SK-N-SH (cell line): ENCODE measurements around the gene LTK. TPM values are rescaled to one million over a fixed set of nuclear protein-coding genes. Genes with fewer than 3 reads are reported as not detected.

Experiments used
- CTCF ChIA-PET: fragments of 300-600, 350-600 bp; formaldehyde crosslinking; extraction: SDS; loops from one replicate; lab custom pipeline; 2021; lab: Yijun Ruan, JAX
- POLR2A ChIA-PET: fragments of 350-600 bp; sonication (Branson Sonifier 250); formaldehyde crosslinking; extraction: SDS; loops from one replicate; lab custom pipeline; 2020; ENCODE audit warnings: antibody characterized with exemption, inconsistent platforms; lab: Yijun Ruan, JAX
- DNase-seq: peaks from one replicate; pipeline ENCODE4 v3.0.0; 2012
- H2AFZ ChIP-seq: fragments of 200-600 bp; sonication (generic); 2 replicates; pipeline ENCODE4 v1.8.1; 2016; ENCODE audit warnings: antibody characterized with exemption, mild to moderate bottlenecking, low read depth
- H3F3A ChIP-seq: fragments of 200-600 bp; sonication (generic); replicated peaks from 2 replicates; pipeline ENCODE3; 2016; ENCODE audit warnings: antibody characterized with exemption, mild to moderate bottlenecking; ENCODE audit not compliant: insufficient read depth
- H3K27ac ChIP-seq, 2 experiments: fragments of 200-500 bp in 1 of 2; fragments of 200-600 bp in 1 of 2; sonication (Bioruptor generic) in 1 of 2; sonication (generic), shearing (Covaris generic) in 1 of 2; 2 replicates each; pipeline versions ENCODE4 v1.5.1 to v1.6.1; 2014 to 2016; ENCODE audit warnings: low read depth in 2 of 2, inconsistent platforms in 1 of 2, low read length in 1 of 2, mild to moderate bottlenecking in 1 of 2, mixed read lengths in 1 of 2
- H3K27me3 ChIP-seq: fragments of 200-600 bp; sonication (generic), shearing (Covaris generic); 2 replicates; pipeline ENCODE4 v1.6.1; 2016; ENCODE audit warnings: mixed run types; ENCODE audit not compliant: insufficient read depth
- H3K36me3 ChIP-seq, 2 experiments: fragments of 200-500 bp in 1 of 2; fragments of 200-600 bp in 1 of 2; sonication (Bioruptor generic) in 1 of 2; sonication (generic) in 1 of 2; replicated peaks in 1 of 2; 2 replicates each; pipeline versions ENCODE3 to v1.5.1; 2014 to 2016; ENCODE audit warnings: low read length in 1 of 2, mild to moderate bottlenecking in 1 of 2; ENCODE audit not compliant: insufficient read depth in 2 of 2, control insufficient read depth in 1 of 2
- H3K4me1 ChIP-seq, 2 experiments: fragments of 200-500 bp in 1 of 2; fragments of 200-600 bp in 1 of 2; sonication (Bioruptor generic) in 1 of 2; sonication (generic), shearing (Covaris generic) in 1 of 2; 2 replicates each; pipeline versions ENCODE4 v1.5.1 to v1.6.1; 2014 to 2016; ENCODE audit warnings: low read depth in 1 of 2, low read length in 1 of 2, mixed run types in 1 of 2; ENCODE audit not compliant: insufficient read depth in 2 of 2, control insufficient read depth in 1 of 2
- H3K4me2 ChIP-seq: fragments of 200-600 bp; sonication (generic), shearing (Covaris generic); 2 replicates; pipeline ENCODE4 v1.6.1; 2017; ENCODE audit warnings: mixed run types
- H3K4me3 ChIP-seq, 2 experiments: fragments of 200-500 bp in 1 of 2; fragments of 200-600 bp in 1 of 2; sonication (Bioruptor generic) in 1 of 2; sonication (generic), shearing (Covaris generic) in 1 of 2; 2 replicates each; pipeline versions ENCODE4 v1.5.1 to v1.8.1; 2014 to 2016; ENCODE audit warnings: low read depth in 2 of 2, inconsistent platforms in 1 of 2, low read length in 1 of 2, mild to moderate bottlenecking in 1 of 2, mixed read lengths in 1 of 2, moderate library complexity in 1 of 2
- H3K79me2 ChIP-seq: fragments of 200-600 bp; sonication (generic); 2 replicates; pipeline ENCODE4 v1.8.1; 2017; ENCODE audit warnings: mild to moderate bottlenecking; ENCODE audit not compliant: insufficient read depth
- H3K9ac ChIP-seq: fragments of 200-600 bp; sonication (generic); 2 replicates; pipeline ENCODE4 v1.6.1; 2017; ENCODE audit warnings: mixed run types
- H3K9me2 ChIP-seq: fragments of 200-600 bp; sonication (generic); 2 replicates; pipeline ENCODE4 v1.6.1; 2017; ENCODE audit warnings: mixed run types
- H3K9me3 ChIP-seq: fragments of 200-600 bp; sonication (generic); 2 replicates; pipeline ENCODE4 v1.6.1; 2017; ENCODE audit warnings: mixed run types, mild to moderate bottlenecking, moderate library complexity
- H4K20me1 ChIP-seq: fragments of 200-600 bp; sonication (generic); 2 replicates; pipeline ENCODE4 v1.6.1; 2017; ENCODE audit warnings: mild to moderate bottlenecking, mixed run types; ENCODE audit not compliant: insufficient read depth
- CHD2 ChIP-seq: fragments of 150-350 bp; IDR thresholded peaks from 2 replicates; pipeline ENCODE4 v1.6.1; 2018; ENCODE audit warnings: low read length; ENCODE audit not compliant: partially characterized antibody
- ELF1 ChIP-seq: IDR thresholded peaks from 2 replicates; pipeline ENCODE4 v1.4.0; 2012
- FOSL2 ChIP-seq: IDR thresholded peaks from 2 replicates; pipeline ENCODE4 v1.4.0; 2012; ENCODE audit warnings: low read depth, mild to moderate bottlenecking, moderate library complexity, borderline replicate concordance
- FOXM1 ChIP-seq: IDR thresholded peaks from 2 replicates; pipeline ENCODE4 v1.4.0; 2012; ENCODE audit warnings: low read depth, mild to moderate bottlenecking
- JUND ChIP-seq: IDR thresholded peaks from 2 replicates; pipeline ENCODE4 v1.4.0; 2012
- NFIC ChIP-seq: IDR thresholded peaks from 2 replicates; pipeline ENCODE4 v1.4.0; 2012; ENCODE audit warnings: borderline replicate concordance
- RAD21 ChIP-seq: IDR thresholded peaks from 2 replicates; pipeline ENCODE4 v1.6.1; 2012; ENCODE audit warnings: mild to moderate bottlenecking, low read length
- RCOR1 ChIP-seq: fragments of 150-350 bp; IDR thresholded peaks from 2 replicates; pipeline ENCODE4 v1.6.1; 2017; ENCODE audit warnings: antibody characterized with exemption, low read length
- RFX5 ChIP-seq: IDR thresholded peaks from 2 replicates; pipeline ENCODE4 v1.6.1; 2012; ENCODE audit warnings: mild to moderate bottlenecking, improper control_type of control experiment, low read length
- SIN3A ChIP-seq: IDR thresholded peaks from 2 replicates; pipeline ENCODE4 v1.6.1; 2012; ENCODE audit warnings: low read depth, mild to moderate bottlenecking, low read length, moderate library complexity, borderline replicate concordance
- SMC3 ChIP-seq: IDR thresholded peaks from 2 replicates; pipeline ENCODE4 v1.6.1; 2012; ENCODE audit warnings: low read depth, low read length, improper control_type of control experiment
- TCF12 ChIP-seq: IDR thresholded peaks from 2 replicates; pipeline ENCODE4 v1.4.0; 2012
- TEAD4 ChIP-seq: IDR thresholded peaks from 2 replicates; pipeline ENCODE4 v1.4.0; 2012; ENCODE audit warnings: mild to moderate bottlenecking, borderline replicate concordance; ENCODE audit not compliant: insufficient read depth
- YY1 ChIP-seq: IDR thresholded peaks from 2 replicates; pipeline ENCODE4 v1.4.0; 2012; ENCODE audit warnings: low read depth, mild to moderate bottlenecking
- WGBS: methylation state at CpG from one replicate; pipeline ENCODE4 v1.1.6; 2017; ENCODE audit warnings: low lambda C conversion rate; 5-methylcytosine and 5-hydroxymethylcytosine counted together
- polyA plus RNA-seq, 3 experiments: library from polyadenylated mRNA; depleted of rRNA; stranded (reverse); fragments of >200 nt; gene quantifications; 2 replicates each; pipeline ENCODE4 v1.2.3, GENCODE V29; 2012
- TF ChIP-seq, protein P1 (sequence below): IDR thresholded peaks from 2 replicates; pipeline ENCODE4 v1.4.0; 2012; ENCODE audit warnings: low read depth
- TF ChIP-seq, protein P2 (sequence below): fragments of 150-350 bp; IDR thresholded peaks from 2 replicates; pipeline ENCODE4 v1.6.1; 2017; ENCODE audit warnings: antibody characterized with exemption, low read length, low read depth, borderline replicate concordance
- TF ChIP-seq, protein P3 (sequence below): IDR thresholded peaks from 2 replicates; pipeline ENCODE4; 2012
- TF ChIP-seq, protein P4 (sequence below): IDR thresholded peaks from 2 replicates; pipeline ENCODE4 v1.4.0; 2012; ENCODE audit warnings: low read depth, borderline replicate concordance

Gene LTK
- polyA plus RNA-seq, 1 of the 3 experiments (the other 2 are of a cell fraction): 0.07 TPM

DNA sequence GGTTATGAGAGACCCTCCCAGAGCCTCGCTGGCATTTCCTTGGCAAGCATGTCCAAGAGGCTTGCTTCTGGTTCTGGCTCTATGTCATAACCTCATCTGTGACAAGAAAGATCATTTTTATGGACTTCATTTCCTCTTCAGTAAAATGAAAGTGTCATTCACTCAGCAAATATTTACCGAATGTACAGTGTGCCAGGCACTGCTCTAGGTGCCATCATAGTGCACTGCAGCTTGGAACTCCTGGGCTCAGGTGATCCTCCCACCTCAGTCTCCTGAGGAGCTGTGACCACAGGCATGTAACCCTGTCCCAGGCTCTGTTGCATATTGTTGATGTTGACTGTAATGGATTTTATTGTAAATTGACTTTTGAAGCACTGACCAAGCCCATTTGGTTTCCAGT lies 38.7 kb downstream of the LTK start:
- WGBS: 93% methylated on average over 2 of the region's 2 CpGs

DNA sequence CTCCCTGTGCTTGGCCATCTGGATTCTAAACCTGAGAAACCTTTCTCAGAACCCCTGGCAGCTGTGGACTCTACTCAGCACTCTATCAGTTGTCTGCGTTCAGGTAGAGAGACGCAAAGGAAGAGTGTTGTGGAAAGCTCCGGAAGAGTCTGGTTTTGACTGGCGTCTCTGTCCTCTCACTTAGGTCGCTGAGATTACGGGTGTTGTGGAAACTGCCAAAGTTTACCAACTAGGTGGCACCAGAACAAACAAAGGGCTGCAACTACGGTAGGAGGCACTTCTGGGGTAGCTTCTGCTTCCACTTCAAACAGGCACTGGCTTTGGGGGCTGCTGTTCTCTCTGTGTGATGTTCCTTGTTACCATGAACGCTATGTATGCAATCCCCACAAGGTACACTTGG lies 39.2 kb downstream of the LTK start:
- POLR2A ChIA-PET: no interaction called here
- no peak overlapping the region for H3K27ac ChIP-seq
- H3K9me3 ChIP-seq: no peaks in the 10 kb centered on the region
- no peak overlapping the region for H3K4me2 ChIP-seq
- no peak for DNase-seq
- no peak overlapping the region for H2AFZ ChIP-seq
- H3K36me3 ChIP-seq: peaks cover 62 to 72% of the 10 kb centered on the region in 2 experiments
- no peaks in the 10 kb centered on the region for H3K27me3 ChIP-seq
- no peaks in the 10 kb centered on the region for H4K20me1 ChIP-seq
- 90% methylated on average over 8 of the region's 8 CpGs for WGBS
- no peaks in the 10 kb centered on the region for H3K4me1 ChIP-seq
- CTCF ChIA-PET: no interaction called here
- no peaks in the 10 kb centered on the region for H3K9me2 ChIP-seq
- H3K9ac ChIP-seq: no peak overlapping the region
- TF ChIP-seq, protein P1, sequence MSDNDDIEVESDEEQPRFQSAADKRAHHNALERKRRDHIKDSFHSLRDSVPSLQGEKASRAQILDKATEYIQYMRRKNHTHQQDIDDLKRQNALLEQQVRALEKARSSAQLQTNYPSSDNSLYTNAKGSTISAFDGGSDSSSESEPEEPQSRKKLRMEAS: no peak
- no peak for TF ChIP-seq ELF1
- no peak for TF ChIP-seq FOXM1
- TF ChIP-seq TCF12: no peak
- no peak for TF ChIP-seq NFIC
- TF ChIP-seq YY1: no peak
- TF ChIP-seq, protein P2, sequence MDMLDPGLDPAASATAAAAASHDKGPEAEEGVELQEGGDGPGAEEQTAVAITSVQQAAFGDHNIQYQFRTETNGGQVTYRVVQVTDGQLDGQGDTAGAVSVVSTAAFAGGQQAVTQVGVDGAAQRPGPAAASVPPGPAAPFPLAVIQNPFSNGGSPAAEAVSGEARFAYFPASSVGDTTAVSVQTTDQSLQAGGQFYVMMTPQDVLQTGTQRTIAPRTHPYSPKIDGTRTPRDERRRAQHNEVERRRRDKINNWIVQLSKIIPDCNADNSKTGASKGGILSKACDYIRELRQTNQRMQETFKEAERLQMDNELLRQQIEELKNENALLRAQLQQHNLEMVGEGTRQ: no peak
- no peaks in the 10 kb centered on the region for H3K79me2 ChIP-seq
- H3K4me3 ChIP-seq: no peak overlapping the region
- no peaks in the 10 kb centered on the region for H3F3A ChIP-seq

More for the DNA sequence above, 38.7 kb downstream of the LTK start:
- Histone ChIP-seq H4K20me1 (no peaks in the 10 kb centered on the region), H3K4me3 (no peak overlapping the region), H3K27ac (no peak overlapping the region), H3K4me1 (no peaks in the 10 kb centered on the region), H3K36me3 (peaks cover 61 to 72% of the 10 kb centered on the region in 2 experiments), H3K9ac (no peak overlapping the region), H2AFZ (no peak overlapping the region), H3K27me3 (no peaks in the 10 kb centered on the region), H3K9me3 (no peaks in the 10 kb centered on the region), H3K79me2 (no peaks in the 10 kb centered on the region), H3K9me2 (no peaks in the 10 kb centered on the region), H3K4me2 (no peak overlapping the region), H3F3A (no peaks in the 10 kb centered on the region)
- no peak for TF ChIP-seq RCOR1
- no peak for TF ChIP-seq CHD2
- TF ChIP-seq, protein P3, sequence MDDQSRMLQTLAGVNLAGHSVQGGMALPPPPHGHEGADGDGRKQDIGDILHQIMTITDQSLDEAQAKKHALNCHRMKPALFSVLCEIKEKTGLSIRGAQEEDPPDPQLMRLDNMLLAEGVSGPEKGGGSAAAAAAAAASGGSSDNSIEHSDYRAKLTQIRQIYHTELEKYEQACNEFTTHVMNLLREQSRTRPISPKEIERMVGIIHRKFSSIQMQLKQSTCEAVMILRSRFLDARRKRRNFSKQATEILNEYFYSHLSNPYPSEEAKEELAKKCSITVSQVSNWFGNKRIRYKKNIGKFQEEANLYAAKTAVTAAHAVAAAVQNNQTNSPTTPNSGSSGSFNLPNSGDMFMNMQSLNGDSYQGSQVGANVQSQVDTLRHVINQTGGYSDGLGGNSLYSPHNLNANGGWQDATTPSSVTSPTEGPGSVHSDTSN: no peak
- POLR2A ChIA-PET: no interaction called here
- CTCF ChIA-PET: interaction anchor here (1.6 kb wide), 1 partner anchor 9 kb away, joined by 11 read pairs; no protein-coding TSS in a partner anchor
- DNase-seq: no peak

DNA sequence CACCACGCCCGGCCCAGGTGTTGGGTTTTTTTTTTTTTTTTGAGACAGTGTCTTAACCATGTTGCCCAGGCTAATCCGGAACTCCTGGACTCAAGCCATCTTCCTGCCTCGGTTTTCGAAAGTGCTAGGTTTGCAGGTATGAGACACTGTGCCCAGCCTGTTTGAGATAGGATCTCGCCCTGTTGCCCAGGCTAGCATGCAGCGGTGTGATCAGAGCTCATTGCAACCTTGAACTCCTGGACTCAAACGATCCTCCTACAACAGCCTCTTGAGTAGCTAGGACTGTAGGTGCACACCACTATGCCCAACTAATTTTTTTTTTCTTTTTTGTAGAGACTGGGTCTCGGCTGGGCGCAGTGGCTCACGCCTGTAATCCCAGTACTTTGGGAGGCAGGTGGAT lies 40.2 kb downstream of the LTK start:
- Histone ChIP-seq H3K9me3 (no peaks in the 10 kb centered on the region), H3K4me3 (no peak overlapping the region), H3K9me2 (no peaks in the 10 kb centered on the region), H2AFZ (no peak overlapping the region), H3K4me1 (no peaks in the 10 kb centered on the region), H3K4me2 (no peak overlapping the region), H3K27ac (no peak overlapping the region), H3K79me2 (no peaks in the 10 kb centered on the region), H3F3A (no peaks in the 10 kb centered on the region), H4K20me1 (no peaks in the 10 kb centered on the region), H3K9ac (no peak overlapping the region), H3K27me3 (no peaks in the 10 kb centered on the region), H3K36me3 (peaks cover 53 to 67% of the 10 kb centered on the region in 2 experiments)
- ChIA-PET POLR2A (no interaction called here), CTCF (interaction anchor here (1.0 kb wide), 1 partner anchor 84 kb away, joined by 3 read pairs; no protein-coding TSS in a partner anchor)
- WGBS: 98% methylated on average over 11 of the region's 11 CpGs
- no peak for DNase-seq
- TF ChIP-seq FOSL2 (no peak), RFX5 (no peak), SIN3A (no peak), CHD2 (no peak), JUND (no peak), RAD21 (no peak), TEAD4 (no peak), SMC3 (no peak), ELF1 (no peak)
- TF ChIP-seq, protein P3: no peak
- TF ChIP-seq, protein P1: no peak
- TF ChIP-seq, protein P4, sequence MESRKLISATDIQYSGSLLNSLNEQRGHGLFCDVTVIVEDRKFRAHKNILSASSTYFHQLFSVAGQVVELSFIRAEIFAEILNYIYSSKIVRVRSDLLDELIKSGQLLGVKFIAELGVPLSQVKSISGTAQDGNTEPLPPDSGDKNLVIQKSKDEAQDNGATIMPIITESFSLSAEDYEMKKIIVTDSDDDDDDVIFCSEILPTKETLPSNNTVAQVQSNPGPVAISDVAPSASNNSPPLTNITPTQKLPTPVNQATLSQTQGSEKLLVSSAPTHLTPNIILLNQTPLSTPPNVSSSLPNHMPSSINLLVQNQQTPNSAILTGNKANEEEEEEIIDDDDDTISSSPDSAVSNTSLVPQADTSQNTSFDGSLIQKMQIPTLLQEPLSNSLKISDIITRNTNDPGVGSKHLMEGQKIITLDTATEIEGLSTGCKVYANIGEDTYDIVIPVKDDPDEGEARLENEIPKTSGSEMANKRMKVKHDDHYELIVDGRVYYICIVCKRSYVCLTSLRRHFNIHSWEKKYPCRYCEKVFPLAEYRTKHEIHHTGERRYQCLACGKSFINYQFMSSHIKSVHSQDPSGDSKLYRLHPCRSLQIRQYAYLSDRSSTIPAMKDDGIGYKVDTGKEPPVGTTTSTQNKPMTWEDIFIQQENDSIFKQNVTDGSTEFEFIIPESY: no peak
